MG63 (cell line): Measurements from ENCODE around the gene ART5. TPM values are rescaled to one million over a fixed set of nuclear protein-coding genes. Genes with fewer than 3 reads are reported as not detected.

Source experiments
- DNase-seq: peaks from one replicate; pipeline ENCODE4 v3.0.0-alpha.2; 2020
- H3K27me3 ChIP-seq: fragments of 250-450 bp; sonication (Bioruptor Pico); 2 replicates; pipeline ENCODE4 v1.5.1; 2020; ENCODE audit warnings: mild to moderate bottlenecking, moderate library complexity
- H3K36me3 ChIP-seq: fragments of 250-450 bp; sonication (Bioruptor Pico); 2 replicates; pipeline ENCODE4 v1.5.1; 2020; ENCODE audit warnings: mild to moderate bottlenecking, moderate library complexity
- H3K4me3 ChIP-seq: fragments of 250-450 bp; sonication (Bioruptor Pico); 2 replicates; pipeline ENCODE4 v1.5.1; 2020; ENCODE audit warnings: mild to moderate bottlenecking, moderate library complexity
- H3K9me3 ChIP-seq: fragments of 250-450 bp; sonication (Bioruptor Pico); 2 replicates; pipeline ENCODE4 v1.5.1; 2020; ENCODE audit warnings: mild to moderate bottlenecking, moderate library complexity
- total RNA-seq: library from RNA; depleted of rRNA; stranded (reverse); fragments of >200 nt; shearing (Covaris generic); gene quantifications from 2 replicates; pipeline ENCODE4 v1.2.3, GENCODE V29; 2014; ENCODE audit warnings: low replicate concordance; rRNA removed

The ART5 gene
- not detected in 2 replicates for total RNA-seq

- no peaks in the 10 kb centered on the region for H3K27me3 ChIP-seq
- H3K4me3 ChIP-seq = peak within 1 kb of the TSS; percentile 43
- H3K36me3 ChIP-seq = no peaks in the 10 kb centered on the region
- DNase-seq = no peak
- no peaks in the 10 kb centered on the region for H3K9me3 ChIP-seq
These were observed at the start of gene ART5 for GRCh38 chr11:3641701-3642070. Gene ART5 (minus strand): TSS chr11:3641992. CDS start chr11:3641862, 130 bp downstream.

GRCh38 chr11:3686751-3687150 lies 45.0 kb upstream of the ART5 start:
- Histone ChIP-seq H3K27me3 (no peaks in the 10 kb centered on the region), H3K4me3 (no peak overlapping the region), H3K9me3 (no peaks in the 10 kb centered on the region), H3K36me3 (peaks cover 54% of the 10 kb centered on the region)
- DNase-seq = peak; percentile 8

GRCh38 chr11:3685923-3686322 lies 44.1 kb upstream of the ART5 start:
- DNase-seq = no peak
- H3K27me3 ChIP-seq = no peaks in the 10 kb centered on the region
- no peaks in the 10 kb centered on the region for H3K9me3 ChIP-seq
- no peak overlapping the region for H3K4me3 ChIP-seq
- H3K36me3 ChIP-seq = peaks cover 55% of the 10 kb centered on the region

- no peak for DNase-seq
- H3K9me3 ChIP-seq = no peaks in the 10 kb centered on the region
- H3K36me3 ChIP-seq = peaks cover 52% of the 10 kb centered on the region
- H3K4me3 ChIP-seq = no peak overlapping the region
- H3K27me3 ChIP-seq = no peaks in the 10 kb centered on the region
These were observed 43.0 kb upstream of the ART5 start for GRCh38 chr11:3684819-3685172.

- Histone ChIP-seq H3K4me3 (no peak overlapping the region), H3K9me3 (no peaks in the 10 kb centered on the region), H3K36me3 (peaks cover 57% of the 10 kb centered on the region), H3K27me3 (no peaks in the 10 kb centered on the region)
- no peak for DNase-seq
These were observed 42.5 kb upstream of the ART5 start for GRCh38 chr11:3684129-3684818.

- Histone ChIP-seq H3K9me3 (no peaks in the 10 kb centered on the region), H3K4me3 (no peak overlapping the region), H3K36me3 (peaks cover 57% of the 10 kb centered on the region), H3K27me3 (no peaks in the 10 kb centered on the region)
- no peak for DNase-seq
These were observed 41.2 kb upstream of the ART5 start for GRCh38 chr11:3683039-3683438.

GRCh38 chr11:3679077-3679476 lies 37.3 kb upstream of the ART5 start:
- H3K36me3 ChIP-seq = peaks cover 46% of the 10 kb centered on the region
- no peak overlapping the region for H3K4me3 ChIP-seq
- DNase-seq = no peak
- H3K27me3 ChIP-seq = no peaks in the 10 kb centered on the region
- no peaks in the 10 kb centered on the region for H3K9me3 ChIP-seq

- H3K36me3 ChIP-seq = peaks cover 32% of the 10 kb centered on the region
- no peaks in the 10 kb centered on the region for H3K27me3 ChIP-seq
- H3K4me3 ChIP-seq = no peak overlapping the region
- DNase-seq = peak; percentile 4
- H3K9me3 ChIP-seq = no peaks in the 10 kb centered on the region
These were observed 34.2 kb upstream of the ART5 start for GRCh38 chr11:3675971-3676370.

- DNase-seq = no peak
- Histone ChIP-seq H3K4me3 (no peak overlapping the region), H3K9me3 (no peaks in the 10 kb centered on the region), H3K36me3 (peaks cover 22% of the 10 kb centered on the region), H3K27me3 (no peaks in the 10 kb centered on the region)
These were observed 32.4 kb upstream of the ART5 start for GRCh38 chr11:3674189-3674588.

GRCh38 chr11:3671334-3672254 lies 29.8 kb upstream of the ART5 start, which contains the start of gene CHRNA10:
Gene CHRNA10 (minus strand): TSS chr11:3671384. CDS start chr11:3671312, 72 bp downstream.
- Histone ChIP-seq H3K4me3 (no peak within 1 kb of the TSS), H3K27me3 (no peaks in the 10 kb centered on the region), H3K9me3 (no peaks in the 10 kb centered on the region), H3K36me3 (peaks cover 14% of the 10 kb centered on the region)
- DNase-seq = no peak

- Histone ChIP-seq H3K27me3 (no peaks in the 10 kb centered on the region), H3K9me3 (no peaks in the 10 kb centered on the region), H3K36me3 (peaks cover 6% of the 10 kb centered on the region), H3K4me3 (no peak overlapping the region)
- DNase-seq = no peak
These were observed 28.0 kb upstream of the ART5 start for GRCh38 chr11:3669742-3670183.

- H3K36me3 ChIP-seq = peaks cover 6% of the 10 kb centered on the region
- DNase-seq = no peak
- H3K4me3 ChIP-seq = no peak overlapping the region
- H3K27me3 ChIP-seq = no peaks in the 10 kb centered on the region
- H3K9me3 ChIP-seq = no peaks in the 10 kb centered on the region
These were observed 27.3 kb upstream of the ART5 start for GRCh38 chr11:3669128-3669527.

- no peaks in the 10 kb centered on the region for H3K27me3 ChIP-seq
- H3K9me3 ChIP-seq = no peaks in the 10 kb centered on the region
- no peaks in the 10 kb centered on the region; the same call in none of the 2 replicates for H3K36me3 ChIP-seq
- no peak for DNase-seq
- H3K4me3 ChIP-seq = no peak overlapping the region
These were observed 25.6 kb upstream of the ART5 start for GRCh38 chr11:3667149-3668035.

- H3K36me3 ChIP-seq = no peaks in the 10 kb centered on the region; the same call in 1 of the 2 replicates
- DNase-seq = no peak
- no peaks in the 10 kb centered on the region for H3K9me3 ChIP-seq
- H3K4me3 ChIP-seq = no peak overlapping the region
- no peaks in the 10 kb centered on the region for H3K27me3 ChIP-seq
These were observed 24.3 kb upstream of the ART5 start for GRCh38 chr11:3666023-3666530.

- Histone ChIP-seq H3K27me3 (no peaks in the 10 kb centered on the region), H3K4me3 (no peak overlapping the region), H3K9me3 (no peaks in the 10 kb centered on the region), H3K36me3 (no peaks in the 10 kb centered on the region; the same call in 1 of the 2 replicates)
- no peak for DNase-seq
These were observed 23.7 kb upstream of the ART5 start for GRCh38 chr11:3665336-3666022.
